Upper lobe of left lung (tissue), 6 donors: ENCODE results near the gene PLCE1. TPM values are rescaled to one million over a fixed set of nuclear protein-coding genes. Genes with fewer than 3 reads are reported as not detected.
A peak's percentile ranks its signal among the peaks of the same experiment; 100 is the strongest.

Experiments
- ATAC-seq, 2 donors: fragments of 200-7000 bp; cut with Tn5 transposase; one replicate each; pipeline ENCODE4 v1.9.1; 2022; ENCODE audit warnings: mild to moderate bottlenecking in 2 of 2, moderate library complexity in 2 of 2; ENCODE audit not compliant: low FRiP score in 2 of 2
- DNase-seq, 2 donors: peaks; one replicate each; pipeline ENCODE4 v3.0.0-alpha.2; 2019 to 2020
- H3K27ac ChIP-seq, 4 donors: fragments of 200-600 bp; sonication (generic); one replicate each; pipeline ENCODE4 v1.5.1; 2016 to 2019
- H3K27me3 ChIP-seq, 4 donors: fragments of 200-600 bp; sonication (generic); one replicate each; pipeline ENCODE4 v1.5.1; 2017 to 2019
- H3K36me3 ChIP-seq, 4 donors: fragments of 200-600 bp; sonication (generic); one replicate each; pipeline ENCODE4 v1.5.1; 2016 to 2019
- H3K4me1 ChIP-seq, 4 donors: fragments of 200-600 bp; sonication (generic); one replicate each; pipeline ENCODE4 v1.5.1; 2018 to 2019
- H3K4me3 ChIP-seq, 4 donors: fragments of 200-600 bp; sonication (generic); one replicate each; pipeline ENCODE4 v1.5.1; 2017 to 2019; ENCODE audit warnings: mild to moderate bottlenecking in 2 of 4, moderate library complexity in 1 of 4
- H3K9me3 ChIP-seq, 4 donors: fragments of 200-600 bp; sonication (generic); one replicate each; pipeline ENCODE4 v1.5.1; 2018 to 2019
- CTCF ChIP-seq, 6 experiments: fragments of 450-650 bp in 4 of 6; fragments of 200-600 bp in 2 of 6; sonication (generic) in 2 of 6; IDR thresholded peaks; one replicate each; pipeline ENCODE4 v1.5.1; 2016 to 2019; ENCODE audit warnings: antibody characterized with exemption in 6 of 6
- EP300 ChIP-seq, 4 donors: sonication (generic); formaldehyde crosslinking; IDR thresholded peaks; one replicate each; pipeline ENCODE4 v1.5.1; 2017; ENCODE audit warnings: antibody characterized with exemption in 4 of 4, control low read depth in 2 of 4
- POLR2A ChIP-seq, 4 donors: fragments of 450-650 bp; IDR thresholded peaks; one replicate each; pipeline ENCODE4 v1.5.1; 2016 to 2017; ENCODE audit warnings: antibody characterized with exemption in 4 of 4, mild to moderate bottlenecking in 2 of 4
- POLR2AphosphoS5 ChIP-seq, 2 donors: sonication (generic); formaldehyde crosslinking; IDR thresholded peaks; one replicate each; pipeline ENCODE4 v1.5.1; 2017; ENCODE audit warnings: antibody characterized with exemption in 2 of 2
- WGBS, 2 donors: methylation state at CpG; one replicate each; pipeline ENCODE4 v1.1.5; 2017 to 2018; 5-methylcytosine and 5-hydroxymethylcytosine counted together
- total RNA-seq, 6 donors: library from RNA; depleted of rRNA in 4 of 6; stranded (reverse); fragments of >200 nt in 4 of 6; gene quantifications; one replicate each; pipeline versions ENCODE4 v1.1.0 to v1.2.1, GENCODE V29; 2016 to 2021
- donor health status: DM: no; HTN: no; CAD: no; lungs with moderate emphysema.
- donor health status: DM: no; HTN: yes; CAD: no; lungs with severe emphysema.

PLCE1 gene
- total RNA-seq, 6 donors from 2014 or later, result 8.4 to 15.0 (median 12.3) TPM

GRCh38 chr10:93991114-93991513 is 2.6 kb upstream of the PLCE1 start:
- DNase-seq (no peak), ATAC-seq (no peak)
- Histone ChIP-seq H3K4me1 (peaks cover 3 to 18% (median 12%) of the 10 kb centered on the region in 4 donors), H3K9me3 (no peaks in the 10 kb centered on the region), H3K27ac (no peak overlapping the region), H3K36me3 (no peaks in the 10 kb centered on the region), H3K4me3 (no peak overlapping the region), H3K27me3 (peaks cover 0 to 11% (median 1%) of the 10 kb centered on the region in 4 donors)
- WGBS, 2 donors, result 37 to 58% methylated on average over 4 of the region's 4 CpGs
- TF ChIP-seq EP300 (IDR thresholded peaks at IDR 0.05), result no peak
- no peak for TF ChIP-seq POLR2A (IDR thresholded peaks at IDR 0.05)
- no peak for TF ChIP-seq CTCF (IDR thresholded peaks at IDR 0.05)
- TF ChIP-seq POLR2AphosphoS5 (IDR thresholded peaks at IDR 0.05), result no peak

GRCh38 chr10:93991596-93992284 is 2.0 kb upstream of the PLCE1 start:
- no peaks in the 10 kb centered on the region for H3K9me3 ChIP-seq
- TF ChIP-seq POLR2A (IDR thresholded peaks at IDR 0.05) (no peak), EP300 (IDR thresholded peaks at IDR 0.05) (no peak)
- H3K4me3 ChIP-seq, result no peak overlapping the region
- peaks cover 0 to 11% (median 1%) of the 10 kb centered on the region in 4 donors for H3K27me3 ChIP-seq
- peaks cover 3 to 18% (median 12%) of the 10 kb centered on the region in 4 donors for H3K4me1 ChIP-seq
- H3K27ac ChIP-seq, result peak overlapping the region in 2 of 4 donors; percentile 2 to 18
- peak; percentile 66 to 84 for ATAC-seq
- WGBS, 2 donors, result 26 to 32% methylated on average over 7 to 8 of the region's 8 CpGs
- no peaks in the 10 kb centered on the region for H3K36me3 ChIP-seq
- peak in 1 of 2 donors; percentile 57 for DNase-seq

- TF ChIP-seq EP300 (IDR thresholded peaks at IDR 0.05), result no peak
- TF ChIP-seq CTCF (IDR thresholded peaks at IDR 0.05), result no peak
- no peak for TF ChIP-seq POLR2AphosphoS5 (IDR thresholded peaks at IDR 0.05)
- TF ChIP-seq POLR2A (IDR thresholded peaks at IDR 0.05), result no peak
- 70 to 76% methylated on average over 2 of the region's 2 CpGs for WGBS, 2 donors
- no peaks in the 10 kb centered on the region for H3K9me3 ChIP-seq
- H3K36me3 ChIP-seq, result no peaks in the 10 kb centered on the region
- H3K4me3 ChIP-seq, result no peak overlapping the region
- no peak overlapping the region for H3K27ac ChIP-seq
- DNase-seq (no peak), ATAC-seq (no peak)
- H3K4me1 ChIP-seq, result peaks cover 3 to 18% (median 12%) of the 10 kb centered on the region in 4 donors
- peaks cover 0 to 11% (median 1%) of the 10 kb centered on the region in 4 donors for H3K27me3 ChIP-seq
These were observed 1.2 kb upstream of the PLCE1 start for GRCh38 chr10:93992400-93993030.

- H3K9me3 ChIP-seq, result no peaks in the 10 kb centered on the region
- H3K27ac ChIP-seq, result peak overlapping the region in 1 of 4 donors; percentile 70
- H3K4me1 ChIP-seq, result peaks cover 3 to 18% (median 12%) of the 10 kb centered on the region in 4 donors
- peak overlapping the region in 3 of 4 donors; percentile 51 to 64 (median 60) for H3K4me3 ChIP-seq
- DNase-seq, result no peak
- no peaks in the 10 kb centered on the region for H3K36me3 ChIP-seq
- ATAC-seq, result peak in 1 of 2 donors; percentile 2
- 7 to 11% methylated on average over 12 of the region's 25 CpGs for WGBS, 2 donors
- peaks cover 0 to 11% (median 1%) of the 10 kb centered on the region in 4 donors for H3K27me3 ChIP-seq
- TF ChIP-seq POLR2AphosphoS5 (IDR thresholded peaks at IDR 0.05) (no peak), EP300 (IDR thresholded peaks at IDR 0.05) (no peak), CTCF (IDR thresholded peaks at IDR 0.05) (no peak)
These were observed 333 bp upstream of the PLCE1 start for GRCh38 chr10:93993414-93993781.

- peak overlapping the region; percentile 65 to 70 (median 67) for H3K27ac ChIP-seq
- TF ChIP-seq CTCF (IDR thresholded peaks at IDR 0.05), result no peak
- no peak for TF ChIP-seq EP300 (IDR thresholded peaks at IDR 0.05)
- no peak for TF ChIP-seq POLR2A (IDR thresholded peaks at IDR 0.05)
- no peak for TF ChIP-seq POLR2AphosphoS5 (IDR thresholded peaks at IDR 0.05)
- H3K4me3 ChIP-seq, result peak overlapping the region in 3 of 4 donors; percentile 51 to 64 (median 60)
- peaks cover 3 to 18% (median 12%) of the 10 kb centered on the region in 4 donors for H3K4me1 ChIP-seq
- H3K27me3 ChIP-seq, result peaks cover 0 to 11% (median 1%) of the 10 kb centered on the region in 4 donors
- DNase-seq (no peak), ATAC-seq (no peak)
- 19 to 27% methylated on average over 11 to 12 of the region's 12 CpGs for WGBS, 2 donors
- H3K9me3 ChIP-seq, result no peaks in the 10 kb centered on the region
- H3K36me3 ChIP-seq, result no peaks in the 10 kb centered on the region
These were observed 689 bp downstream of the PLCE1 start for GRCh38 chr10:93994438-93994801.
